Thyroid gland (tissue), 4 donors: ENCODE results near the gene CHRNA7. TPM values are rescaled to one million over a fixed set of nuclear protein-coding genes. Genes with fewer than 3 reads are reported as not detected.
"Not testable (repeated sequence)": the region's sequence is repeated elsewhere in the genome, so short reads cannot be mapped to it uniquely, and the experiment has no call there.

ENCODE experiments used
- DNase-seq, 2 donors: peaks; one replicate each; pipeline ENCODE4 v3.0.0-alpha.2; 2019
- H3K27ac ChIP-seq, 3 donors: fragments of 200-600 bp; sonication (generic); 1 replicate in 2 of 3; 2 replicates in 1 of 3; pipeline ENCODE4 v1.5.1; 2016 to 2019; ENCODE audit warnings: mild to moderate bottlenecking in 1 of 3, moderate library complexity in 1 of 3
- H3K27me3 ChIP-seq: fragments of 200-600 bp; sonication (generic); one replicate; pipeline ENCODE4 v1.5.1; 2019
- H3K36me3 ChIP-seq, 2 donors: fragments of 200-600 bp; sonication (generic); one replicate each; pipeline ENCODE4 v1.5.1; 2016 to 2019
- H3K4me1 ChIP-seq, 2 donors: fragments of 200-600 bp; sonication (generic); one replicate each; pipeline ENCODE4 v1.5.1; 2017 to 2019
- H3K4me3 ChIP-seq, 3 donors: fragments of 200-600 bp; sonication (generic); replicated peaks in 1 of 3; 1 replicate in 2 of 3; 2 replicates in 1 of 3; pipeline ENCODE4 v1.5.1; 2016; ENCODE audit warnings: mild to moderate bottlenecking in 1 of 3
- H3K9me3 ChIP-seq: fragments of 200-600 bp; sonication (generic); one replicate; pipeline ENCODE4 v1.5.1; 2017
- CTCF ChIP-seq, 6 experiments: fragments of 200-600 bp in 3 of 6; fragments of 450-650 bp in 3 of 6; sonication (generic) in 3 of 6; IDR thresholded peaks; one replicate each; pipeline ENCODE4 v1.5.1; 2016 to 2019; ENCODE audit warnings: antibody characterized with exemption in 6 of 6, mild to moderate bottlenecking in 2 of 6, inconsistent platforms in 1 of 6, moderate library complexity in 1 of 6
- POLR2A ChIP-seq, 2 donors: fragments of 450-650 bp; IDR thresholded peaks; one replicate each; pipeline ENCODE4 v1.6.1; 2017; ENCODE audit warnings: antibody characterized with exemption in 2 of 2, mild to moderate bottlenecking in 2 of 2, moderate library complexity in 1 of 2
- WGBS, 2 donors: methylation state at CpG; one replicate each; pipeline ENCODE4 v1.1.5; 2017; 5-methylcytosine and 5-hydroxymethylcytosine counted together
- intact Hi-C: fragments of 100-400 bp; cut with DNase I; formaldehyde crosslinking; loops from one replicate; pipeline ENCODE4 v1.15.1; 2023
- total RNA-seq, 4 donors: library from RNA; depleted of rRNA; stranded (reverse); fragments of >200 nt; gene quantifications; one replicate each; pipeline ENCODE4 v1.2.3, GENCODE V29; 2016

CHRNA7 gene
- total RNA-seq, 4 donors from 2014 or later, result 10.2 to 12.6 (median 12.0) TPM

- no peak overlapping the region for H3K27ac ChIP-seq
- H3K4me3 ChIP-seq, result no peak overlapping the region
- no peaks in the 10 kb centered on the region for H3K27me3 ChIP-seq
- 70 to 79% methylated on average over 1 of the region's 1 CpG for WGBS, 2 donors
- H3K9me3 ChIP-seq, result no peaks in the 10 kb centered on the region
- intact Hi-C loops, result no loop called here
- no peak for DNase-seq
- TF ChIP-seq POLR2A (IDR thresholded peaks at IDR 0.05) (no peak), CTCF (IDR thresholded peaks at IDR 0.05) (no peak)
- H3K4me1 ChIP-seq, result no peaks in the 10 kb centered on the region
- no peaks in the 10 kb centered on the region for H3K36me3 ChIP-seq
These were observed 122.3 kb downstream of the CHRNA7 start for GRCh38 chr15:32152574-32152973.

GRCh38 chr15:32153868-32154623 is 123.7 kb downstream of the CHRNA7 start:
- DNase-seq, H3K27me3 ChIP-seq, H3K27ac ChIP-seq, H3K4me1 ChIP-seq, H3K36me3 ChIP-seq, H3K9me3 ChIP-seq, H3K4me3 ChIP-seq, intact Hi-C loops: not testable (repeated sequence)
- no CpG with 5 or more reads among the region's 18 CpGs for WGBS, 2 donors

- no CpG with 5 or more reads among the region's 2 CpGs for WGBS, 2 donors
- H3K9me3 ChIP-seq, H3K4me1 ChIP-seq, DNase-seq, intact Hi-C loops, H3K4me3 ChIP-seq, H3K36me3 ChIP-seq, H3K27me3 ChIP-seq, H3K27ac ChIP-seq: not testable (repeated sequence)
These were observed 131.8 kb downstream of the CHRNA7 start for GRCh38 chr15:32162143-32162542.

GRCh38 chr15:32164065-32164464 is 133.8 kb downstream of the CHRNA7 start:
- intact Hi-C loops, H3K4me1 ChIP-seq, H3K9me3 ChIP-seq, H3K36me3 ChIP-seq, H3K27me3 ChIP-seq, H3K4me3 ChIP-seq, DNase-seq, H3K27ac ChIP-seq: not testable (repeated sequence)
- no CpG with 5 or more reads among the region's 7 CpGs for WGBS, 2 donors

- no CpG with 5 or more reads among the region's 1 CpG for WGBS, 2 donors
- H3K9me3 ChIP-seq, H3K27ac ChIP-seq, intact Hi-C loops, DNase-seq, H3K27me3 ChIP-seq, H3K4me1 ChIP-seq, H3K4me3 ChIP-seq, H3K36me3 ChIP-seq: not testable (repeated sequence)
These were observed 134.4 kb downstream of the CHRNA7 start for GRCh38 chr15:32164747-32165146.

GRCh38 chr15:32165775-32166174 is 135.5 kb downstream of the CHRNA7 start:
- H3K9me3 ChIP-seq, H3K36me3 ChIP-seq, H3K4me3 ChIP-seq, intact Hi-C loops, DNase-seq, H3K4me1 ChIP-seq, H3K27ac ChIP-seq, H3K27me3 ChIP-seq: not testable (repeated sequence)
- 40 to 83% methylated on average over 1 to 2 of the region's 5 CpGs for WGBS, 2 donors

GRCh38 chr15:32166270-32166669 is 136.0 kb downstream of the CHRNA7 start:
- intact Hi-C loops, H3K4me3 ChIP-seq, H3K4me1 ChIP-seq, H3K36me3 ChIP-seq, DNase-seq, H3K27me3 ChIP-seq, H3K9me3 ChIP-seq, H3K27ac ChIP-seq: not testable (repeated sequence)
- 89 to 98% methylated on average over 4 of the region's 4 CpGs for WGBS, 2 donors

GRCh38 chr15:32167913-32168312 is 137.6 kb downstream of the CHRNA7 start:
- H3K27ac ChIP-seq, H3K36me3 ChIP-seq, DNase-seq, H3K27me3 ChIP-seq, intact Hi-C loops, H3K4me1 ChIP-seq, H3K9me3 ChIP-seq, H3K4me3 ChIP-seq: not testable (repeated sequence)
- WGBS, 2 donors, result no CpG with 5 or more reads among the region's 35 CpGs

- H3K9me3 ChIP-seq, H3K36me3 ChIP-seq, intact Hi-C loops, H3K27me3 ChIP-seq, H3K4me1 ChIP-seq, H3K4me3 ChIP-seq, H3K27ac ChIP-seq, DNase-seq: not testable (repeated sequence)
- no CpG with 5 or more reads among the region's 5 CpGs for WGBS, 2 donors
These were observed 150.3 kb downstream of the CHRNA7 start for GRCh38 chr15:32180579-32180978.

- WGBS, 2 donors, result no CpG with 5 or more reads among the region's 4 CpGs
- H3K4me1 ChIP-seq, H3K27ac ChIP-seq, H3K4me3 ChIP-seq, intact Hi-C loops, H3K27me3 ChIP-seq, H3K36me3 ChIP-seq, H3K9me3 ChIP-seq, DNase-seq: not testable (repeated sequence)
These were observed 163.5 kb downstream of the CHRNA7 start for GRCh38 chr15:32193780-32194179.

- H3K9me3 ChIP-seq, H3K27ac ChIP-seq, DNase-seq, intact Hi-C loops, H3K4me3 ChIP-seq, H3K36me3 ChIP-seq, H3K27me3 ChIP-seq, H3K4me1 ChIP-seq: not testable (repeated sequence)
- no CpG with 5 or more reads among the region's 7 CpGs for WGBS, 2 donors
These were observed 165.9 kb downstream of the CHRNA7 start for GRCh38 chr15:32196206-32196605.

- H3K27me3 ChIP-seq, H3K9me3 ChIP-seq, H3K4me1 ChIP-seq, H3K27ac ChIP-seq, DNase-seq, H3K36me3 ChIP-seq, H3K4me3 ChIP-seq, intact Hi-C loops: not testable (repeated sequence)
- no CpG with 5 or more reads among the region's 5 CpGs for WGBS, 2 donors
These were observed 168.6 kb downstream of the CHRNA7 start for GRCh38 chr15:32198938-32199337.
